ENCODE data around the gene GFER.

The GFER gene

GRCh38 chr16:1990351-1991134 is 6.5 kb downstream of the GFER start:
- no peak for DNase-seq (ENCODE audit: extremely low read depth in 1 of 2, low read depth in 1 of 2)

- DNase-seq (ENCODE audit: extremely low read depth in 1 of 2, low read depth in 1 of 2), result no peak
These were observed 7.2 kb downstream of the GFER start for GRCh38 chr16:1991135-1991551.

- DNase-seq (ENCODE audit: extremely low read depth in 1 of 2, low read depth in 1 of 2), result no peak
These were observed 7.6 kb downstream of the GFER start for GRCh38 chr16:1991588-1991947.

GRCh38 chr16:1991948-1992703 is 8.1 kb downstream of the GFER start:
- DNase-seq (ENCODE audit: extremely low read depth in 1 of 2, low read depth in 1 of 2), result peak; percentile 92 to 97

GRCh38 chr16:1992704-1993317 is 8.8 kb downstream of the GFER start:
- DNase-seq (ENCODE audit: extremely low read depth in 1 of 2, low read depth in 1 of 2), result no peak

- no peak for DNase-seq (ENCODE audit: extremely low read depth in 1 of 2, low read depth in 1 of 2)
These were observed 9.7 kb downstream of the GFER start for GRCh38 chr16:1993731-1994131.

- DNase-seq (ENCODE audit: extremely low read depth in 1 of 2, low read depth in 1 of 2), result no peak
These were observed 13.7 kb downstream of the GFER start for GRCh38 chr16:1997494-1998359.

- no peak for DNase-seq (ENCODE audit: extremely low read depth in 1 of 2, low read depth in 1 of 2)
These were observed 14.4 kb downstream of the GFER start for GRCh38 chr16:1998360-1998835.

- DNase-seq (ENCODE audit: extremely low read depth in 1 of 2, low read depth in 1 of 2), result no peak
These were observed 15.1 kb downstream of the GFER start for GRCh38 chr16:1998852-1999801.

- DNase-seq (ENCODE audit: extremely low read depth in 1 of 2, low read depth in 1 of 2), result no peak
These were observed 16.0 kb downstream of the GFER start for GRCh38 chr16:1999866-2000514.

- DNase-seq (ENCODE audit: extremely low read depth in 1 of 2, low read depth in 1 of 2), result no peak
These were observed 17.0 kb downstream of the GFER start for GRCh38 chr16:2001035-2001434.

- no peak for DNase-seq (ENCODE audit: extremely low read depth in 1 of 2, low read depth in 1 of 2)
These were observed 17.7 kb downstream of the GFER start for GRCh38 chr16:2001456-2002355.

- no peak for DNase-seq (ENCODE audit: extremely low read depth in 1 of 2, low read depth in 1 of 2)
These were observed 18.6 kb downstream of the GFER start for GRCh38 chr16:2002406-2003230.

GRCh38 chr16:2003231-2003826 is 19.3 kb downstream of the GFER start:
- DNase-seq (ENCODE audit: extremely low read depth in 1 of 2, low read depth in 1 of 2), result no peak

GRCh38 chr16:2003827-2004641 is 20.0 kb downstream of the GFER start:
- peak; percentile 77 to 82 for DNase-seq (ENCODE audit: extremely low read depth in 1 of 2, low read depth in 1 of 2)

All from stimulated activated CD8-positive, alpha-beta memory T cell treated with anti-CD3 and anti-CD28 coated beads, Interleukin-7, amount 100 ng/mL, for 48 hours (primary cell).